Measurements from ENCODE around the gene C16orf92. TPM values are rescaled to one million over a fixed set of nuclear protein-coding genes. Genes with fewer than 3 reads are reported as not detected.

Gene C16orf92
- polyA plus RNA-seq = not detected

- H3K27ac ChIP-seq (ENCODE audit: low read depth, low read length) = no peak within 1 kb of the TSS
- 79 to 83% (median 79%) methylated on average over 6 of the region's 6 CpGs for WGBS, 3 donors
These were observed at the start of gene C16orf92 for GRCh38 chr16:30022887-30023286. C16orf92 (plus strand) TSS chr16:30023198; CDS start chr16:30023341, 143 bp downstream.

DNA sequence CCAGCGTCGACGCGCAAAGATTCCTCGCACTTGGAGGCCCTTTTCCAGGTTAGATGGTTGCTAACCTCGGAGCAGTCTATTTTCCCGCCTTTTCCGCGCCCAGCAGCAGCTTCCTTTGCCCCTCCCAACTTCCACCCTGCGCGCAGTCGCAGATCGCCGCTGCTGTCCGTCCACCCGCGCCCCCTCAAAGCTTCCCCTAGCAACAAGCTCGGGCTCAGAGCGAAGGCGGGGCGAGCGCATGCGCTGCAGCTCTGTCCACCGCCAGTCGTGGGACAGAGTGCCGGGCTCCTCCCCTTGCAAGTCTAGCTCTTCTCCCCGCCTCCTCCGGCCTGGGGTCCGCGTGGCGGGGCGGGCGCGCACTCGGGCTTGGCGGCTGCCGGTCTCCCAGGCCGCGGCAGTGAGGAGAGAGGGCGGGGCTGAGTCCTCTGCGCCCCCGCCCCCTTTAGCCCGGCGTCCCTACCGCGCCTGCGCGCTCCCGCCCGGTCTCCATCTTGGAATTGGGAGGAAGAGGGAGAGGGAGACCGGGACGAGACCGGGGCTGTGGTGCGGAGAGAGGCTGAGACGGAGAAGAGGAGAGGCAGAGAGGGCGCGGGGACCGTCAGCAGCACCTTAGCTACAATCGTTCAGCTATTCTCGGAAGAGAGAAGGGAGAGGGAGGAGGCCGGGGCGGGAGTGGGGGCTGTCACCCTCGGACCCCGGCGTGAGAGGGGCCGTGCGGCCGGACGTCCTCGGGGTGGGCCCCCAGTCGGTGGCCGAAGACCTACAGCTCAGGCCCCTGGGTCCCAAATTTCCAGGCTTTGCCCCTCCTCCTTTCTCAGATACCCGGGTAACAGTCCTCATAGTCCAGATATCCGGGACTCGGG, 49.4 kb upstream of the C16orf92 start, which contains the start of gene TAOK2:
Gene TAOK2, plus strand, starts transcription at position 485 of the 863 bp plus-strand sequence. CDS start 3,905 bp downstream, outside the sequence.
- no peak within 1 kb of the TSS for H3K27ac ChIP-seq (ENCODE audit: low read depth, low read length)
- WGBS, 3 donors = 1 to 2% (median 2%) methylated on average over 63 to 75 of the region's 75 CpGs

DNA sequence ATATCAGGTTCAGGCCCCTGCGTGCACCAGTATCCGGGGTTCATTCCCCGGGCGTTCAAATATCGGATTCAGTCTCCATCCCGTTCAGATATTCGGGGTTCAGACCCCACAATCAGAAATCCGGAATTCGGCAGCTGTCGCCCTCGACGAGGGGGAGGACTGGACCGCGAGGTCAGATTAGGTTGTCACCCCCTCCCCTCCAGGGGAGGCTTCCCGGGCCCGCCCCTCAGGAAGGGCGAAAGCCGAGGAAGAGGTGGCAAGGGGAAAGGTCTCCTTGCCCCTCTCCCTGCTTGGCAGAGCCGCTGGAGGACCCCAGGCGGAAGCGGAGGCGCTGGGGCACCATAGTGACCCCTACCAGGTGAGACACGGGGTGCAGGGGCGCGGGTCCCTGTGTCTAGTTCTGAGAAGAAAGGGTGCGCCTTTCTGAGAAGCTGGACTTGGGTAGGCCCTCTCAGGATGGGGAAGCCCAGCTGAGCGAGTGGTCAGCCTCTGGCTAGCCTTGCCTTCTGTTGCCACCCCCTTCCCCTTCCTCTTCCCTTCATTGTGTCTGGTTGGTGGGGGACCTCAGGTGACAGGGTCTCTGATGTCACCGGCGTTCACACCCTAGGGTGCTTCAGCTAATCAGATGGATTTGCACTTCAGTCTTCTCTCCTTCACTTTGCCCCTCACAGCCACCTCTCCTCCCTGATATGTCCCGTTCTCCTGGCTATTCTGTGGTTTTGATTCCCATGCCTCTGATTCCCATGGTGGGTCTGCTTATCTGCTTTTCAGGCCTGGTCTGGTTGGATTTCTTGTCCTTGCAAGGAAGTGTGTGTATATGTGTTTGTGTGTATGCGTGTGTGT, 48.5 kb upstream of the C16orf92 start:
- no peak overlapping the region for H3K27ac ChIP-seq (ENCODE audit: low read depth, low read length)
- WGBS, 3 donors = 0 to 2% (median 2%) methylated on average over 30 to 31 of the region's 31 CpGs

GRCh38 chr16:29975134-29975538, 47.9 kb upstream of the C16orf92 start:
- WGBS, 3 donors = 42 to 62% (median 51%) methylated on average over 5 of the region's 5 CpGs
- H3K27ac ChIP-seq (ENCODE audit: low read depth, low read length) = no peak overlapping the region

DNA sequence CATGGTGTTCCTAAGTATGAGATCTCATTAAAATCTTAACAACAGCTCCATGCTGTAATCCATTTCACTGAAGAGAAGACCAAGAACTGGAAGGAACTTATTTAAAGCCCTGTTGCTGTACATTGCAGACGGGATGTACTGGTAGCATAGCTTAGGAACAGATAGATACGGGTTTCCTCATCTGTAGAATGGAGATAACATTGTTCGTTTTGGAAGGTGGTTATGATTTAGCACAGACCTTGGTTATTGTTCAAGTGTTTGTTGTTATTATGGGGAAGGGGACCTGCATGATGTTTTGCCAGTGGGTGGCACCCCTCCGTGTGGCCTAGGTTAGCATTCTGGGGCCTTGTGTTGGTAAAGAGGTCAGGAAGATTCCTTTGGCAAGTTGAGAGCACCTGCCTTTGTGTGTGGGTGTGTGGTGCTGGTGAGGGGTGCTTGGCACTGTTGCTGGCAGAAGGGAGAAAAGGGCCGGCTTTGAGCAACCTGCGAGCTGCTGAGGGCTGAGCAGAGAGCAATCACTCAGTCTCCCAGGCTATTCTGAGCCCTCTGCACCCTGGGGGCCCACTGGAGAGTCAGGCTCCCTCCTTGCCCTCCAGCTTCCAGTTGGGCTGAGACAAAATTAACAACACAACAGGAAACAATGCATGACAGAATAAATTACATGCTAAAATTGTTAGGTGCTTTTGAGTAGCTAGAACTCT, 47.0 kb upstream of the C16orf92 start:
- 15 to 24% (median 19%) methylated on average over 6 of the region's 6 CpGs for WGBS, 3 donors
- no peak overlapping the region for H3K27ac ChIP-seq (ENCODE audit: low read depth, low read length)

DNA sequence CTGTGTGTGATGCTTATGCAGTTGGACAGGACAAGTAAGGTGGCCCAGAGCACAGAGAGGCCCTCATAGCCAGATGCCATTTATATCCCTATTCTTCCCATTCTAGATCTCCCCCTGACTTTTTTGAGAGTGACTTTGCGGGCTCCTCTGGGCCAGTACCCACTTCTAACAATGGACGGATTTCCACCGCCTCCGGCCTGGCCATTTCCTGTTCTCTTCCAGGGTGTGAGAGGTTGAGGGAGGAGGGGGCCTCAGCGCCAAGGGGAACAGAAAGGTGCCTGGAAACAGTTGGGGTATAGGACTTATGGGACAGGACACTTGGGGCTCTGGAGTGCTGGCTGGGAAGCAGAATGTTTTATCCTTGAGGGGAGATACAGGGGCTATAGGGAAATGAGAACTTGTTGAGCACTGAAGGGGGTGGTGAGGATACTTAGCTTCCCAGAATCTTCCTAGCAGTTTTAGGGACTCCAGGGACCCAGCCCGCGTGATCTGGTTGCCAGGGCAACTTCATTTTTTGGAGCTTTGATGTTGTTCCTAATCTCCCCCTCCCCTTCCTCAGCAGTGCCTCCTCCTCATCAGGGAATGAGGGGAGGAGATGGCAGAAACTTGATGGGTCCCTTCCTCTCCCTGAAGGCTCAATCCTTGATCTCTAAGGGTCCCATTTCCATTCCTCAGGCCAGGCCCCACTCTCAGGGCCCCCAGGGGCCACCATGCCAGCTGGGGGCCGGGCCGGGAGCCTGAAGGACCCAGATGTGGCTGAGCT, 45.8 kb upstream of the C16orf92 start:
- no peak overlapping the region for H3K27ac ChIP-seq (ENCODE audit: low read depth, low read length)
- 56 to 82% (median 66%) methylated on average over 9 of the region's 9 CpGs for WGBS, 3 donors

DNA sequence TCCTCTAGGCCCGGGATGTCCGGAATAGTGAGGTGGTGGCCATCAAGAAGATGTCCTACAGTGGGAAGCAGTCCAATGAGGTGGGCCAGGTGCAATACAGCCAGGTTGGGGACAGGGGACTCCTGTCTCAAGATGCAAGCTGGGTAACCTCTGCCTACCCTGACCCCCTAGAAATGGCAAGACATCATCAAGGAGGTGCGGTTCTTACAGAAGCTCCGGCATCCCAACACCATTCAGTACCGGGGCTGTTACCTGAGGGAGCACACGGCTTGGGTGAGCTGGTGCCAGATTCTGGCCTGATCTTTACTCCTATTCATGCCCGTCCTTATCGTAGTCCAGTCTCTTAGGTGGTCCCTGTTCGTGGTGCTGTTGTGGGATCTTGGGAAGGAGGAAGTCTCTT, 44.9 kb upstream of the C16orf92 start:
- WGBS, 3 donors = 86 to 90% (median 89%) methylated on average over 9 of the region's 9 CpGs
- no peak overlapping the region for H3K27ac ChIP-seq (ENCODE audit: low read depth, low read length)

GRCh38 chr16:29978564-29979270, 44.3 kb upstream of the C16orf92 start:
- WGBS, 3 donors = 83 to 92% (median 87%) methylated on average over 9 of the region's 9 CpGs

GRCh38 chr16:29982560-29983419, 40.2 kb upstream of the C16orf92 start:
- H3K27ac ChIP-seq (ENCODE audit: low read depth, low read length) = no peak overlapping the region
- 84 to 96% (median 90%) methylated on average over 17 to 24 of the region's 24 CpGs for WGBS, 3 donors

More at GRCh38 chr16:29978564-29979270, 44.3 kb upstream of the C16orf92 start:
- no peak overlapping the region for H3K27ac ChIP-seq (ENCODE audit: low read depth, low read length)

DNA sequence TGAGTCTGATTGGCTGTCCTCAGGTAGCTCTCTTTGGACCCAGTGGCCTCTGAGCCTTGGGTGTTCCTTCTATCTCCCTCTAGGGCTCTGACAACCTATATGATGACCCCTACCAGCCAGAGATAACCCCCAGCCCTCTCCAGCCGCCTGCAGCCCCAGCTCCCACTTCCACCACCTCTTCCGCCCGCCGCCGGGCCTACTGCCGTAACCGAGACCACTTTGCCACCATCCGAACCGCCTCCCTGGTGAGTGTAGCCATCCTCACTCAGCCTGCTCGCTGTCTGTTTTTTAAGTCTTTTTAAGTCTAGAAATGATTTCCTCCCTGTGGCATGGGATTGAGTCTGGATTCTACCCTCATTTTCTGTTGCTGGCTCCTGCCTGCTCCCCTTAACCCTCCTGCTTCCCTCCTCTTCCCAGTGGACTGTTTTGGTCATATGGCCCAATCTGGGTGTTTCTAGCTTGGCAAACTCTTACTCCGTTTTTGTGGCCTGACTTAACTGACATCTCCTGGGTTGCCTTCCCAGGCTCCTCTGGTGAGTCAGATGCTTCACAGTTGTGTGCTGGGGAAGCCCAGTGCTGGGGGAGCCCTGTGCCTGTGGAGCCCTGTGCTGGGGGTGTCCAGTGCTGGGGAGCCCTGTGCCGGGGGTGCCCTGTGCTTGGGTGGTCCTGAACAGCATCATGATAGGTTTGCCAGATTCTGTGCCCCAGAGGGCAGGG, 39.4 kb upstream of the C16orf92 start:
- H3K27ac ChIP-seq (ENCODE audit: low read depth, low read length) = no peak overlapping the region
- 82 to 92% (median 88%) methylated on average over 12 of the region's 12 CpGs for WGBS, 3 donors

GRCh38 chr16:29984137-29984763, 38.7 kb upstream of the C16orf92 start:
- WGBS, 3 donors = 85 to 91% (median 88%) methylated on average over 6 of the region's 6 CpGs
- H3K27ac ChIP-seq (ENCODE audit: low read depth, low read length) = no peak overlapping the region

- H3K27ac ChIP-seq (ENCODE audit: low read depth, low read length) = no peak overlapping the region
- WGBS, 3 donors = 85 to 90% (median 88%) methylated on average over 5 of the region's 5 CpGs
These were observed 38.2 kb upstream of the C16orf92 start for GRCh38 chr16:29984764-29985147.

GRCh38 chr16:29985271-29985811, 37.7 kb upstream of the C16orf92 start:
- H3K27ac ChIP-seq (ENCODE audit: low read depth, low read length) = no peak overlapping the region
- WGBS, 3 donors = 94 to 96% (median 95%) methylated on average over 28 of the region's 28 CpGs

GRCh38 chr16:29986231-29986630, 36.8 kb upstream of the C16orf92 start:
- H3K27ac ChIP-seq (ENCODE audit: low read depth, low read length) = no peak overlapping the region
- 91 to 96% (median 94%) methylated on average over 20 of the region's 20 CpGs for WGBS, 3 donors

GRCh38 chr16:29986931-29987330, 36.1 kb upstream of the C16orf92 start:
- WGBS, 3 donors = 91 to 95% (median 93%) methylated on average over 3 to 5 of the region's 5 CpGs

More at GRCh38 chr16:29986931-29987330, 36.1 kb upstream of the C16orf92 start:
- no peak overlapping the region for H3K27ac ChIP-seq (ENCODE audit: low read depth, low read length)

Measured in adipose tissue (tissue), 3 donors.